G401 (cell line): Measurements from ENCODE around the gene ATXN7L3. TPM values are rescaled to one million over a fixed set of nuclear protein-coding genes. Genes with fewer than 3 reads are reported as not detected.
A peak's percentile ranks its signal among the peaks of the same experiment; 100 is the strongest.

Experiments
- DNase-seq: peaks from one replicate; pipeline ENCODE4 v3.0.0-alpha.2; 2015; ENCODE audit warnings: low spot score
- in situ Hi-C: cut with HindIII; loops from 2 replicates; pipeline ENCODE4 v1.10.0; 2016; ENCODE audit warnings: low sequenced_read_pairs, mixed read lengths
- total RNA-seq: library from RNA; depleted of rRNA; stranded (reverse); fragments of >200 nt; shearing (Covaris generic); gene quantifications from 2 replicates; pipeline ENCODE4 v1.2.3, GENCODE V29; 2014

ATXN7L3 gene
- total RNA-seq, 1 experiment from 2014 or later, result 68.3 TPM

DNA sequence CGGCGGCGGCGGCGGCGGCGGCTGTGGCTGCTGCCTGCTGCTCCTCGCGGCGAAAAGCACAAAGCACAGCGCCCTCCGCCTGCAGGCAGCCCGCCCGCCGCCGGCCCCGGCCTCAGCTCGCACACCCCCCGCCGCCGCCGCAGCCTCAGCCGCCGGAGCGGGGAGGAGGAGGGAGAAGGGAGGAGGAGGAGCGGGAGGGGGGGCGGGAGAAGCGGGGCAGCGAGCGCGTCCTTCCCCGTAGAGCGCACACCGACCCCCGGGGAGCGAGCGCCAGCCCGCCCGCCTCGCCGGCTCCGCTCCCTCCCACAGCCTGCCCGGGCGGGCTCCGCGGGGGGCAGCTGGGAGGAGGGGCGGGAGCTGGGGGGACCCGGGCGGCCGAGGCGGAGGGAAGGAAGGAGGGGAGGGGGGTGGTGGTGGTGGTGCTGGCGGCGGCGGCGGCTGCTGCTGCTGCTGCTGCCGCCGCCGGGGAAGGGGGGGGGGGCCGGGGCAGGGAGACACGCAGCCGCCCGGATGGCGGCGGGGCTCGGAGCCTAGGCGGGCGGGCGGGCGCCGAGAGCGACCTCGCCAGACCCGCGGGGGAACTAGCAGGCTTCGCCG is 20.0 kb upstream of the ATXN7L3 start, which contains the start of gene UBTF:
TSS of gene UBTF (minus strand) at position 60 of the 597 bp plus-strand sequence. CDS start 1,446 bp downstream, outside the sequence.
- in situ Hi-C loops, result no loop called here
- peak; percentile 60 for DNase-seq

DNA sequence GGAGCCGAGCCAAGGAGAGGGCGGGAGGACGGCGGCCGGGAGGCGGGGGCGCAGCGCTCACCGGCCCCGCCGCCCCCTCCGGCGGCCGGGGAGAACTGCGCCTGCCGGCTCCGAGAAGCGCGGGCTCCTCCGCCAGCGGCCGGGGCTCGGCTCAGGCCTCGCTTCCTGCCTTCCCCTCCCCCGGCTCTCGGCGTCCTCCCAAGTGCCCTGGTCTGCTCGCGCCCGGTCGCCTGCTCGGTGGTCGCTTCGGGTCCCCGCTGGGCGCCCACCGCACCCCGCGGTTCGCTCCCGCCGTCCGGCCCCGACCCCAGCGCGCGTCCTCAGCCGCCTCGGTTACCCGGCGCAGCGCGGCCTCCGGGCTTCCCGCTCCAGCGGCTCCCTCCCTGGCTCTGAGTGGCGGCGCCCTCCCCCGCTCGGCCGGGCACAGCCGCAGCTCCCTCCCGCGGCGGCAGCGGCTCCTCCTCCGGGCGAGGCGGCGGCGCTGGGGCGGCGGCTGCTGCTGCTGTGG is 19.5 kb upstream of the ATXN7L3 start:
- peak; percentile 48 for DNase-seq
- in situ Hi-C loops, result no loop called here

DNA sequence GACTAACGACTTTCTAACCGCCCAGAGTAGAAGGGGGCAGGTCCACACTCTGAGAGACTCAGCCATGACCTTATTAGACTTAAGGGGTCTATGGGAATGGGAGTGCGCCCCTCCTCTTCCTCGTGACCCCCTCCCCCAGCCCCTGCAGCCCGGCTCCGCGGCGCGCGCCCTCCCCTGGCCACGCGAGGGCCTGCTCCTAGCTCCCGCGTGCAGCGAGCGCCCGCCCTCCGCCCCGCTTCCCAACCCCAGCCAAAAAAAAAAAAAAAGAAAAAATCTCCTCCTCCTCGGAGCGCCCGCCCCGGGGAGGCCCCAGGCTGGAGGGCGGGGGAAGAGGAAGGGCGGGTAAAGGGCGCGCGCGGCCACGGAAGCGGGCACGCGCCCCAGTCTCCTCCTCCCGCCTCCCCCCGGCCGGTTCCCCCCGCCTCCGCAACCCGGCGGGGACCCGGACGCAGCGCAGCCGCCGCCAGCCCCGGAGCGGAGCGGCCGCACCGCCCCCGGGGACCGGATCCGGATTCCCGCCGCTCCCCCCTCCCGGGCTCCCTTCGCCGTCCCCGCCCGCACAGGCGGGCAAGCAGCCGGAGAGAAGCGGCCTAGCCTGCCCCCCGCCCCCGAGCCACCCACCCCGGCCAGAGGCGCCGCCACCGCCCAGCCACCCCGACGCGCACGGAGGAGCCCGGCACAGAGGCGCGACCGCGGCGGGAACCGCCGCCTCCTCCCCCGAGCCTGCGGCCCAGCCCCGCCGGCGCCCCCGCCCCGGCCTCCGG is 18.8 kb upstream of the ATXN7L3 start:
- in situ Hi-C loops, result no loop called here
- DNase-seq, result peak; percentile 90

DNA sequence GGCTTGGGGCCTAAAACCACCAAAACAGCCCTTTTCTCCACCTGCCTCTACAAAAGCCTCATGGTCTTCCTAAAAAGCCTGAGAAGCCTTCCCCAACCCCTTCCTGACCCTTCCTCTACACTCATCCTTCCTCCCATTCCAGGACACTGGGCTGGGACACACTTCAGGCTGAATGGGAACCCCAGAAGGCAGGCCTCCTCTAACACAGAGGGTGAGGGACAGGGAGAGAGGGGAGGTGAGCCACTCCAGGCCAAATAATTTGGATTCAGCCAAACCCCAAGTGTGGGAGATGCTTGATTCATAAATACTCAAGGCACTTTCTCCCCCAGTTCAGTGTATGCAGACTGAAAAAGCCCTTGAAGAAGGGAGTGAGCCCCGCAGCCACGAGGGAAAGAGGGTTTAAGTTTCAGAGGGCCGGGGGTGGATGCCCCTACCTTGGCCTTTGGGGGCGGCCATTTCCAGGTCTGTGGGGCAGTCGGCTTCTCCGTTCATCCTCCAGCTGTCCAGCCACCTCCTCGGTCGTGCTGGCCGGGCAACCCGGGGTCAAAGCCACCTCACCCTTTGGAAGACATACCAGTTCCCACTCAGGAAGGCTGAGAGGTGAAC is 18.2 kb upstream of the ATXN7L3 start:
- DNase-seq, result no peak
- in situ Hi-C loops, result no loop called here

DNA sequence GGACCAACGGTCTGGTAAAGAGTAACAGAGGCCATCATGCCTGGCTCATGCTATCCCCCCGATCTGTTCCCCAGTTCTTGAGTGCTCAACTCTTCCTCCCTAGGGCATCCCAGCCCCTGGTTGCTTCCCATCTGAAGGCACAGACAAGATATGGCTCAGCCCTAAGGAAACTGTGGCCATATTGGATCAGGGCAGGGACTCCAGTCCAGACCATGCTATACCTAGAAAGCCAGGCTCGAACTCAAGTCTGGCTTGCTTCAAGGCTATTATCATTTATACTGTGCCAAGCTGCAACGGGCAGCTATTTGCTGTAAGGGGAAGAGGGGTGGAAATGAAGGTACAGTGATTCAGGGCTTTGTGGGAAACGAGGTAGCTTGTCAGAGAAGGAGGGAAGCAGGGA is 17.0 kb upstream of the ATXN7L3 start:
- DNase-seq, result no peak
- in situ Hi-C loops, result no loop called here

DNA sequence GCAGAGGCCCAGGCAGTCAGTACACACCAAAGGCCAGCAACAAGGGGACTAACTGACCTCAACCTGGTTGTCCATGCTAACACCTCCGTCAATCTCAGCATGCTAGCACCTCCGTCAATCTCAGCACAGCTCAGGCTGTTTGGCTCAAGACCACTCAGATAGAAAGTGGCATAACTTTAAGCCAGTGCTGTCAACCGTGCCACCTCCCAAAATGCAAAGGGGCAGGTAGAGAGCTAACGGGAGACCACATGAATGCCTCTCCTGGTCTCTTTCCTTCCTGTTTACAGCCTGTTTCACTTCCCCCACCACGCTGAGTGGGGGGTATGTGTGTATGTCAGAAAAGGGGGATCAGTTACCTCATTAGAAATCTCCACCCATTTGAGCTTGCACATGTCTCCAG is 16.5 kb upstream of the ATXN7L3 start:
- no peak for DNase-seq
- in situ Hi-C loops, result no loop called here

DNA sequence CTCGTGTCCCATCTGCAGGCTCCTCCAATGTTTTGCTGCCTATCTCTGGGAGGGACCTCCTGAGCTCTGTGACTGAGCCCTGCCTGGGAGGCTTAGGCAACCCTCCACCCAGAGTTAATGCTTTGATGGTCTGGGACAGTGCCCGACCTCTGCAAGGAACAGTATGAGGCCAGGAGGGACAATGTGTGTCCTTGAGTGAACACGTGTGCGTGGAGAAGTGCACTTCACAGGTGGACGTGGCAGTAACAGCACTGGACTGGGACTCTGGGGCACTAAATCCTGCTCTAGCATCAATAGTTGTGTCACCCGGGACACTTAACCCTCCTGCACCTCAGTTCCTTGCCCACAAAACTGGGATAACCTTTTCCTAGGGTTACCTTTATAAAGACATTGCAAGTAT is 15.2 kb upstream of the ATXN7L3 start:
- no peak for DNase-seq
- in situ Hi-C loops, result no loop called here

DNA sequence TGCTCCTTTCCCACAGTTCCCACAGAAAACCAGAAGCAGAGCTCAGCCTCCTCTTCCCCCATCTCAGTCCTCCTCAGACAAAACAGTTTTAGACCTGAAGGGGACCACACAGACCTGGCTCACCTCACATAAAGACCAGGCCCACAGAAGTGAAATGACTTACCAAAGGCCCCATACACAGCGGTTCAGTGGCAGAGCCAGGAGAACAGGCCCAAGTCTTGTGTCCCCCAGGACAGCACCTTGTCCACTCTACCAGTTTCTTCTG is 14.5 kb upstream of the ATXN7L3 start:
- in situ Hi-C loops, result no loop called here
- DNase-seq, result no peak

DNA sequence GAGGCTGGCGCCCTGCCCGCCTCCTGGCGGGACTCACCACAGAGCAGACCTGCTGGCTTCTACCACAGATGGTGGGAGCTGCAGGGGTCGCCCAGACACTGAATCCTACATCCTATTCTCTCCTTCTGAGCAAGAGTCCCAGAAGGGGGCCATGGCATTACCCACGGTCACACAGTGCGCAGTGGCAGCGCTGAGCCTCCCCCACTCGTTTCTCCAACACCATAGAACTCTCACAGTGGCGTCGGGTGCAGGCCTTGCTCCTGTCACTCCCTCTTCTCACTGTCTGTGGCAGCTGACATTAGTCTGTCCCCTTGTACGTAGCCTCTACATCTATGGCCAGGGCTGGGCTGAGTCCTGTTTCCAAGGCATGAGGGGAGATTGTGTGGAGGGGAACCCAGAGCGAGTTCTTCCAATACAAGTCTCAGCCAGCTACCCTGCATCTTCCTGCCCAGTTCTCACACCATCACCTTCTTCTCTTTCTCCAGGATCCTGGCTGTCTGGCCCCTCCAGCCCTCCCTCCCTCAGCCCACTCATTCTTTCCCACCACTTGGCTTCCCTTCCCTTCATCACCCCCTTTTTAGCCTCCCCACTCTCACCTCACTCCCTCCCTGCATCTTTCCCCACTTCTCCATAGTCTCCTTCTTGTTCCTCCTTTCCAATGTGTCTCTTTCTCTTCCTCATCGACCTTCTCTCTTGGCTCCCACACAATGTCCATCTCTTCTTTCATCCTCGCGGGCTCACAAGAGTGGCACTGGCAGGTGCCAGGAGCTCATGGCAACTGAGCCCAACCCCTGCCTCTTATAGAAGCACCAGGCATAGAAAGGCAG is 13.9 kb upstream of the ATXN7L3 start:
- no peak for DNase-seq

DNA sequence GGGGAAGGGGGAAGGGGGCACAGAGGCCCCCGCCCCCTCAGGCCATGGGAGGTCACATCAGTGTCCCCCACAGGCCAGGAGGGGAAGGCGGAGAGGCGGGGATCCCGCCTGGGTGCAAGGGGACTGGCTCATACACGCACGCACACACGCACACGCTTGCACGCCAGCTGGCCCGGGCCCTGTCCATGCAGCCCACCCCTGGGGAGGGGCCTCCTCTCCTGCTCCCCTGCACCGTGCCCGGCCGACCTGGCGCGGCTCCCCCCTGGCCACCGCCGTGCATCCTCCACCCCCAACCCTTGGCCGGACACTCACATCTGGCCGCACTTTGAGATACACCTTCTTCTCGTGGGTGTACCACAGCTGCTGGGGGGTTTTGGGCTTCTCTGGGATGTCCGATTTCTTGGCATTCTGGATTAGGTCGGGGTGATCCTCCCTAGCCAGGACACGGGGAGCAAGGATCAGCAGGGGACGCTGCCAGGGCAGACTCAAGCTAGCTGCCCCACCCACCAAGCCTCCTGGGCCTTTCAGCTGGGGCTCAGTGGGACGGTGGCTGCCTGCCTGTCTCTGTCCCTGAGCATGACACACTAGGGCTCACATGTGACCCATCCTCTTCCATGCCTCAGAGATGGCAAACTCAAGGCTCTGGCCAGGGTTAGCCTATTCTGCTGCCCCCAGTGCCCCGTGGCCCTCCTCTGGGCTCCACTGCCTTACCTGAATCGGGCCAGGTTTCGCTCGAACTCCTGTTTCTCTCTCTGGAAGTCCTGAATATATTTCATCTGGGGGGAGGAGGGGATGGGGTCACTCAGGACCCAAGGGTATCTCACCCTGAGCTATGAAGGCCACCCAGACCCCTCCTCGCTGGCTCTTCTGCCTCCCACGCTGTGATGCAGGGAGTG is 13.1 kb upstream of the ATXN7L3 start:
- in situ Hi-C loops, result no loop called here

More for the DNA sequence above, 13.9 kb upstream of the ATXN7L3 start:
- in situ Hi-C loops, result no loop called here

DNA sequence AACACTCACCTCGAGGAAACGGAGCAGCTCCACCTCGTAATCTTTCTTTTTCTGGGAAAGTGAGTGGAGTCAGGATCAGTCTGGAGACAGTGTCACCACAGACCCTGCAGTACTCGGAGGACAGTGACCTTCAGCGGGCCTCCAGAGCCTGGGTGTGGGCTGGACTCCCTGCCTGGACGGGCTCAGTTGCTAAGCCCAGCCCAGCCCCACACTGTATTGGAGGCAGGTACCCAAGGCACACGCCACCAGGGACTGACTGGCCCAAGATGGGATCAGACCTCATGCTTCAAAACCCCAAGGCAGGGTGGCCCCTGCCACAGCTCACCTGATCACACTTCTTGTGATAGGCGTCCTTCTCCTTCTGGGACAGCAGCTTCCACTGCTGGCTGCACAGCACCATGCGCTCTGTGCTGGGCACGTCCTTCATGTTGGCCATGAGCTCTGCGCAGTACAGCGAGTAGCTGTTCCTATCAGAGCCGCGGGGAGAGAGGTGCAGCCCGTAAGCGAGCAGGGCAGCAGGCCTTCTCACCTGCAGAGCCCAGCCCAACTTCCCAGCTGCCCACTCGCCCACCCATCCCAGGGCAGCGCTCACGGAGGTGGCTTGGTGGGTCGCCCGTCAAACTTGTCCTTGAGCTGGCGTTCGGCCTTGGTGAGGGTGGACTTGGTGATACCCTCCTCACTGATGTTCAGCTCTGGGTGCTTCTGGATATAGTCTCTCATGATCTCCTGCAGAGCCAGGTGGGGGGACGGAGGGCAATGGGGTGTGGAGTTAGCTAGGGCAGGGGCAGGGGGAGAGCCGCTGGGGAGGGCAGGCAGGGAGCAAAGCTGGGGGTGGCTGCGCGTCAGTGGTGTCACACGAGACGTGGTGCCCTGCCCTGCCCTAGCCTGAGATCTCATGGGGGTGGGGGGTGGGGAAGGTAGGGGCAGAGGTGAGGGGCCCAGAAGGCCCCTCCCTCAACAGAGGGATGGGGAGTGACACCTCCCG is 11.9 kb upstream of the ATXN7L3 start:
- in situ Hi-C loops, result no loop called here
- DNase-seq, result no peak

More for the DNA sequence above, 13.1 kb upstream of the ATXN7L3 start:
- no peak for DNase-seq

DNA sequence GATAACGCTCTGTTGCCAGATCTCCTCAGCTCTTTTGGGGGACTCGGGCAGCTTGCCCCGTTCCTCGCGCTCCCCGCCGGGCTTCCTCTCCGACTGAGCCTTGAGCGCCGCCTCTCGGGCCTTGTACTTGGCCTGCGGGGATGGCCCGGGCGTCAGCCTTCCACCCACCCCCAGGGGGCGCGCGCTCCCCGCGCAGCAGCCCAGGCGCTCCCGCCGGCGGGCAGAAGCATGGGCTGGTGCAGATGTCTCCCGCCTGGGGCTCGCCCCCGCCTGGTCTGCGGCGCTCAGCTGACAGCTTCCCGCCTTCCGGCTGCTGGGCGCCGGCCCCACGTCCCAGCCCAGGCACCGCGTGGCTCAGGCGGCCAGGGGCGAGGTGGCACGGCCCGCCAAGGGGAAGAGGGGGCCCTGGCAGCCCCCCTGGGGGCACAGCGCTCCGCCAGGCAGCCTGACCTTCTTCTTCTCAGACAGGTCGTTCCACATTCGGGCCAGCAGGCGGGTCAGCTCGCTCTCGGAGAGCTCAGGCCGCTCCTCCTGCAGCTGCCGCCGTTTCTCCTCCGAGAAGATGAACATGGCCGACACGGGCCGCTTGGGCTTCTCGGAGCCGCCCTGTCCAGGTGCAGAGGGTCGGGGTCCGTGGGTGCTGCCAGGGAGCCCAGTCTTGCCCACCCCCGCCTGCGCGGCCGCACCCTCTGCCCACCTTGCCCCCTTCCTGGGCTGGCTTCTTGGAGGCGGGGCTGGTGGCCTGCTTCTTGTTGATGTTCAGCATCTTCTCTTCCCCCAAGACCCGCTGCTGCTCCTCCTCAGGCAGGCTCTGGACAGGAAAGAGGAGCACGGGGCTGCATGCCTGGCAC is 10.9 kb upstream of the ATXN7L3 start:
- DNase-seq, result peak; percentile 84
- in situ Hi-C loops, result no loop called here

DNA sequence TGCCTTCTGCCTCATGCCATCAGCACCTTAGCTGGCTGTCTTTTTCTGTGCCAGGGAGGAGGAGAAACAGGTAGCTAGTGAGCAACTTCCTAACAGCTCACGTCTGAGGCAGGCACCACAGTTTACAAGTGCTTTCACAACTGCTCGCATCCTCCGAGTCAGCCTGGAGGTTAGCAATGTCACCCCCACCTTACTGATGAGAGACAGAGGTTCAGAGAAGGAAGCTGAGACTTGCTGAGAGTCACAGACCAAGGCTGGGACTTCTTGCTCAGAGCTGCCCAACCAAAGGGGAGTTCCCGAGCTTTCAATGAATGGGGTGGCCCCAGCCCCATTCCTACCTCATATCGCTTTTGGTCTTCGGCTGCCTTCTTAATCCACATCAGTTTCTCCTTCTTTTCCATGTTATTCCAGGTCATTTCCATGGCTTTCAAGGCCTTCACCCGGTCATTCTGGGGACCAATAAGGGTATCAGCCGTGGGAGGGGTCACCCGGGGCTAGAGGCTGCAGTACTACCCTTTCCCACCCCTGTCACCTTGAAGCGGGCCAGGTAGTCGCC is 10.2 kb upstream of the ATXN7L3 start:
- in situ Hi-C loops, result loop anchor here (10.0 kb wide), 1 partner anchor 115 kb away; the partner anchor contains the start of gene SLC25A39

DNA sequence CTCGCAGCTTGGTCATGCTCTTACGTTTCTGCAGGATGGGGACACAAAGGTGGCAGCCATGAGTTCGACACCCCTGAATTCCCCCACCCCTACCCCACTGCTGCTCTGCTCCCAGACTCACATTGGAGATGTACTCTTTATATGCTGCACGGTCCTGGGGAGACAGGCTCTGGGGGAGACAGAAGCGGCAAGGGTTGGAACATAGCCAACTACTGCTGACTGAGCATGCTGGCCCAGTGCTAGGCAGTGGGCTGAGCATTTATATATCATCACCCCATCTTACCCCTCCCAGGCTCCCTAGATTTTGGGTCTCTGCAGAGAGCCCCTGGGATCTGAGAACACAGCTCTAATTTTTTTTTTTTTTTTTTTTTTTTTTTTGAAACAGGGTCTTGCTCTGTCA is 8.1 kb upstream of the ATXN7L3 start:
- in situ Hi-C loops, result loop anchor here (10.0 kb wide), 1 partner anchor 117 kb away; the partner anchor contains the start of gene SLC25A39
- no peak for DNase-seq

More for the DNA sequence above, 10.2 kb upstream of the ATXN7L3 start:
- no peak for DNase-seq

DNA sequence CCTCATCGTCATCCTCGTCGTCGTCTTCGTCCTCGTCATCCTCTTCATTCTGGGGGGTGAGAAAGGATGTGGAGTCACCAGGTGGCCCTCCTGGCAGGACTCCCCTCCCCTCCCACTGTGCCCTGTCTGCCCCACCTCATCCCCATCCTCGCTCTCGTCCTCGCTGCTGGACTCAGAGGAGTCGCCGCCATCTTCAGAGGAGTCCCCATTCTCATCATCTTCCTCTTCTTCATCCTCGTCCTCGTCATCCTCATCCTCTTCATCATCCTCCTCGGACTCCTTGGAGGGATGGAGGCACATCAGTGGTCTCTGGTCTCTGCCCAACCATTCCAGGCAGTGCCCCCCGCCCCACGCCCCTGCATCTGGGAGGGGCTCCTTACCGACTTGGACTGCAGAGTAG is 7.6 kb upstream of the ATXN7L3 start:
- DNase-seq, result no peak
- in situ Hi-C loops, result loop anchor here (10.0 kb wide), 1 partner anchor 117 kb away; the partner anchor contains the start of gene SLC25A39

DNA sequence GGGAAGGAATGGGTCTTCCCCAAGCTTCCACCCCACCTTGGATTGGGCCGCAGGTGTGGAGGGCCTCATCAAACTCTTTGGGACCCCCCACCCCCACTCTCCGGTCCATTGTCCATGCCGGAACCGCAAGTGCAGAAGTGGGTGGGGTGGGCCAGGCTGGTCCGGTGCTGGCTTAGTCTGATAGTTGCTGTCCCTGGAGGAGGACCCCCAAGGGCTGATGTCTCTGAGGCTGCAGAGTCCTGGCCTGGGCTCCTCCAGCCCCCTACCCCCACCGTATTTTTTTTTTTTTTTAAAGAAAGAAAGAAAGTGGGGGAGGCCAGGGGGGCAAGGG is 7.1 kb upstream of the ATXN7L3 start:
- DNase-seq, result no peak
- in situ Hi-C loops, result loop anchor here (10.0 kb wide), 1 partner anchor 118 kb away; the partner anchor contains the start of gene SLC25A39
